ENCODE measurements around the gene SH2D7.

DNA sequence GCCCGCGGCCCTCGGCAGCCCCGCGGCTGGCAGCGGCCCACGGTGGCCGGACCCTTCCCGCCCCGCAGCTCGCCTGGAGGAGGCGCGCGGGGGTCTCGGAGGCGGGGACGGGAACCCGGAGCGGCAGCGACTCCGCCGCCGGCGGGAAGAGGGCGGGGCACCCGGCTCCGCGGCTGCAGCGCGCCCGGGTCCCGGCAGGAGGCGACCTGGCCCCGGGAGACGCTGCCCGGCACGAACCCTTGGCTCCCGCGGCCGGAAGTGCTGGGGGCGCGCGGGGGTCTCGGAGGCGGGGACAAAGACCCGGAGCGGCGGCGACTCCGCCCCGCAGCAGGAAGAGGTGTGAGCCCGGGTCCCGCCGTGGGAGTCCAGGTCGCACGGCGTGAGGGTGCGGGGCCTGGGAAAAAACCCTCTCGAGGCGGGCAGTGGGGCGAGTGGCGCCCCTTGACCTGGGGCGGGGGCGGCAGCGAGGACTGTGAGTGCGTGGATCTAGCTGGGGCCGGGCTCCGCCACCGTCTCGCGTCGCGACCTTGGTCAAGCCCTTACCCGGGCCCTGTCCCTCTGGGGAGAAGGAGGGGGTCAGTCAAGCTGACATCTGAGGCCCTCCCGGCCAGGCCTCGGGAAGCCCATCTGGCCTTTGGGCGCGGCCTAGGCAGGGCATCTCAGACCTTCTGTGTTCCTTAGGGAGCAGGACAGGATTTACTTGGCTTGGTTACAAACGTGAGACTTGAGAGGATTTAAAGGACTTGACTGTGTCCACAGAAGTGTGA is 39.1 kb downstream of the SH2D7 start, which contains the start of gene CIB2:
- TF ChIP-seq ZNF274 (IDR thresholded peaks at IDR 0.05; ENCODE audit: low read depth, low read length) (no peak), YY1 (IDR thresholded peaks at IDR 0.05; ENCODE audit: insufficient read depth, insufficient read length) (no peak)

All from NT2/D1 (cell line).